Caco-2 (cell line): ENCODE measurements around the gene PRKG2. TPM values are rescaled to one million over a fixed set of nuclear protein-coding genes. Genes with fewer than 3 reads are reported as not detected.

Experiments
- BruUV-seq: library from RNA; stranded (reverse); fragments of 400-500 nt; replicated peaks from 2 replicates; lab custom pipeline; 2021; lab: Mats Ljungman, UMichigan
- CTCF ChIA-PET: fragments of 300-600 bp; sonication (Branson Sonifier 250); formaldehyde crosslinking; loops from one replicate; lab custom pipeline; 2022; ENCODE audit warnings: antibody characterized with exemption; lab: Charles Lee
- POLR2A ChIA-PET: fragments of 300-600 bp; sonication (Branson Sonifier 250); formaldehyde crosslinking; loops from one replicate; lab custom pipeline; 2022; ENCODE audit warnings: antibody characterized with exemption; lab: Charles Lee
- DNase-seq, 2 experiments: peaks; one replicate each; pipeline versions ENCODE4 v3.0.0 to v3.0.0-alpha.2; 2020 to 2022
- H3K27me3 ChIP-seq: replicated peaks from 2 replicates; pipeline ENCODE4 v1.6.0; 2011; ENCODE audit warnings: low read length; ENCODE audit not compliant: control insufficient read depth, insufficient read depth
- H3K36me3 ChIP-seq: 2 replicates; pipeline ENCODE4 v1.5.1; 2011; ENCODE audit warnings: low read length; ENCODE audit not compliant: control insufficient read depth, insufficient read depth
- H3K4me1 ChIP-seq: fragments of 250-450 bp; sonication (Bioruptor Pico); 2 replicates; pipeline ENCODE4 v1.5.1; 2020; ENCODE audit warnings: mild to moderate bottlenecking
- H3K4me3 ChIP-seq: 2 replicates; pipeline ENCODE4 v1.5.1; 2011; ENCODE audit warnings: low read depth, mild to moderate bottlenecking, control low read depth, low read length
- H3K9me3 ChIP-seq: fragments of 250-450 bp; sonication (Bioruptor Pico); 2 replicates; pipeline ENCODE4 v1.5.1; 2020; ENCODE audit warnings: mild to moderate bottlenecking, moderate library complexity
- H3K27ac Mint-ChIP-seq: one replicate; pipeline ENCODE4 v1.8.0; 2022; ENCODE audit warnings: mixed read lengths; ENCODE audit not compliant: unreplicated experiment
- H3K27me3 Mint-ChIP-seq: one replicate; pipeline ENCODE4 v1.8.0; 2022; ENCODE audit warnings: mixed read lengths; ENCODE audit not compliant: insufficient read depth, unreplicated experiment
- H3K36me3 Mint-ChIP-seq: one replicate; pipeline ENCODE4 v1.8.0; 2022; ENCODE audit warnings: mild to moderate bottlenecking, mixed read lengths; ENCODE audit not compliant: insufficient read depth, unreplicated experiment
- H3K4me1 Mint-ChIP-seq: one replicate; pipeline ENCODE4 v1.8.0; 2022; ENCODE audit warnings: low read depth, mixed read lengths; ENCODE audit not compliant: unreplicated experiment
- H3K4me3 Mint-ChIP-seq: one replicate; pipeline ENCODE4 v1.8.0; 2022; ENCODE audit warnings: mild to moderate bottlenecking, moderate library complexity, mixed read lengths; ENCODE audit not compliant: unreplicated experiment
- H3K9me3 Mint-ChIP-seq: one replicate; pipeline ENCODE4 v1.8.0; 2022; ENCODE audit warnings: mixed read lengths; ENCODE audit not compliant: unreplicated experiment
- CTCF ChIP-seq, 2 experiments: fragments of 200-600 bp in 1 of 2; IDR thresholded peaks; 1 replicate in 1 of 2; 2 replicates in 1 of 2; pipeline versions ENCODE4 v1.5.1 to v1.8.0; 2011 to 2022; ENCODE audit warnings: antibody characterized with exemption in 1 of 2, control low read depth in 1 of 2, inconsistent platforms in 1 of 2, low read depth in 1 of 2, low read length in 1 of 2, mild to moderate bottlenecking in 1 of 2, moderate library complexity in 1 of 2; ENCODE audit not compliant: insufficient read depth in 1 of 2, severe bottlenecking in 1 of 2, unreplicated experiment in 1 of 2
- intact Hi-C: fragments of 100-400 bp; cut with micrococcal nuclease; formaldehyde crosslinking; loops from one replicate; pipeline ENCODE4 v1.10.0; 2022; ENCODE audit not compliant: unreplicated experiment
- total RNA-seq: library from RNA; stranded (reverse); gene quantifications from 2 replicates; pipeline ENCODE4 v1.2.3, GENCODE V29; 2022

Gene PRKG2
- total RNA-seq, 1 experiment from 2014 or later = 5.6 TPM

DNA sequence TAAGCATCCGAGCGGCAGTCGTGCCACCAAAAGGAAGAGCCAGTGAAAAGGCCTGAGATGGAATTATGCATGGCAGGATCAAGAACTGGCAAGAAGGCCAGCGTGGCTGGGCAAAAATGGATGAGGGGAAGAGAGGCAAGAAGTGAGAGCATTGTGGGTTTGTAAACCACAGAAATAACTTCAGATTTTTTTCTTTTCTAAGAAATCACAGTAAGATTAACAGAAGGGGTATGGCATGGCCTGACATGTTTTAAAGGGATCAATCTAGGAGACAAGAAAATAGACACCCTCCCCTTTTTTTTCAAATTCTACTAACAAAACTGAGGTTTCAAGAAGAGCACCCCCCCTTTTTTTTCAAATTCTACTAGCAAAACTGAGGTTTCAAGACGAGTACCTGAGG is 102.0 kb downstream of the PRKG2 start:
- POLR2A ChIA-PET = no interaction called here
- H3K27ac Mint-ChIP-seq = no peak overlapping the region
- Histone ChIP-seq H3K4me1 (no peaks in the 10 kb centered on the region), H3K36me3 (no peaks in the 10 kb centered on the region), H3K9me3 (no peaks in the 10 kb centered on the region), H3K27me3 (no peaks in the 10 kb centered on the region), H3K4me3 (no peak overlapping the region)
- H3K4me1 Mint-ChIP-seq = no peaks in the 10 kb centered on the region
- DNase-seq = no peak
- CTCF ChIA-PET = no interaction called here
- no peaks in the 10 kb centered on the region for H3K27me3 Mint-ChIP-seq
- no peak for TF ChIP-seq CTCF (IDR thresholded peaks at IDR 0.05; ENCODE audit: insufficient read depth in 1 of 2, low read depth in 1 of 2, low read length in 1 of 2, severe bottlenecking in 1 of 2, unreplicated experiment in 1 of 2)
- intact Hi-C loops = no loop called here
- H3K4me3 Mint-ChIP-seq = no peak overlapping the region
- no peaks in the 10 kb centered on the region for H3K36me3 Mint-ChIP-seq
- no TSS peak for BruUV-seq
- H3K9me3 Mint-ChIP-seq = no peaks in the 10 kb centered on the region

- Mint-ChIP-seq H3K9me3 (peaks cover 10% of the 10 kb centered on the region), H3K27me3 (no peaks in the 10 kb centered on the region), H3K27ac (no peak overlapping the region), H3K4me1 (no peaks in the 10 kb centered on the region), H3K36me3 (no peaks in the 10 kb centered on the region), H3K4me3 (no peak overlapping the region)
- TF ChIP-seq CTCF (IDR thresholded peaks at IDR 0.05; ENCODE audit: insufficient read depth in 1 of 2, low read depth in 1 of 2, low read length in 1 of 2, severe bottlenecking in 1 of 2, unreplicated experiment in 1 of 2) = no peak
- no peaks in the 10 kb centered on the region for H3K4me1 ChIP-seq
- no peak for DNase-seq
- no peaks in the 10 kb centered on the region for H3K9me3 ChIP-seq
- ChIA-PET POLR2A (no interaction called here), CTCF (no interaction called here)
- no peaks in the 10 kb centered on the region for H3K27me3 ChIP-seq
- no TSS peak for BruUV-seq
- intact Hi-C loops = no loop called here
- H3K4me3 ChIP-seq = no peak overlapping the region
- H3K36me3 ChIP-seq = no peaks in the 10 kb centered on the region
These were observed 105.7 kb downstream of the PRKG2 start for GRCh38 chr4:81109356-81109755.

DNA sequence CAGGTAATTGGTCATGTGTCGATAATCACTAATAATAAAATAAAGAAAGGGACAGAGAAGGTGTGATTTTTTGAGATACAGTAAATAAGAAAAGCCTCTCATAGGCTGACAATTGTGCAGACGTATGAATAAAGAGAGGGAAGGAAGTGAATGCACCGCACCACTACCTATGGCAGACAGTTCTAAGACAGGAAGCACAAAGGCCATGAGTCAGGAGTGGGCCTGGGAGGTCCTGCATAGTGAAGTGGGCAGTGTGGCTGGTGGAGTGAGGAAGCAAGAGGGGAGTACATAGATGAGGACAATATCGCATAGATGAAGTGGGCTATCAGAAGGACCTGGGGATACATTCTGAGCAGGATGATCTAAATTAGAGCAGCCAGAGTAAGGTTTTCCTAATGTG is 108.9 kb downstream of the PRKG2 start:
- no peak overlapping the region for H3K4me3 ChIP-seq
- Mint-ChIP-seq H3K9me3 (peaks cover 10% of the 10 kb centered on the region), H3K4me1 (no peaks in the 10 kb centered on the region), H3K36me3 (no peaks in the 10 kb centered on the region), H3K27ac (no peak overlapping the region), H3K27me3 (no peaks in the 10 kb centered on the region), H3K4me3 (no peak overlapping the region)
- no peak for DNase-seq
- H3K9me3 ChIP-seq = no peaks in the 10 kb centered on the region
- CTCF ChIA-PET = no interaction called here
- H3K36me3 ChIP-seq = no peaks in the 10 kb centered on the region
- no peaks in the 10 kb centered on the region for H3K4me1 ChIP-seq
- TF ChIP-seq CTCF (IDR thresholded peaks at IDR 0.05; ENCODE audit: insufficient read depth in 1 of 2, low read depth in 1 of 2, low read length in 1 of 2, severe bottlenecking in 1 of 2, unreplicated experiment in 1 of 2) = no peak
- POLR2A ChIA-PET = no interaction called here
- H3K27me3 ChIP-seq = no peaks in the 10 kb centered on the region
- intact Hi-C loops = no loop called here
- no TSS peak for BruUV-seq
